ENCODE data around the gene PRICKLE1. TPM values are rescaled to one million over a fixed set of nuclear protein-coding genes. Genes with fewer than 3 reads are reported as not detected.

PRICKLE1 gene
- polyA plus RNA-seq, 6 donors from 2014 or later: 16.9 to 45.2 (median 35.4) TPM

DNA sequence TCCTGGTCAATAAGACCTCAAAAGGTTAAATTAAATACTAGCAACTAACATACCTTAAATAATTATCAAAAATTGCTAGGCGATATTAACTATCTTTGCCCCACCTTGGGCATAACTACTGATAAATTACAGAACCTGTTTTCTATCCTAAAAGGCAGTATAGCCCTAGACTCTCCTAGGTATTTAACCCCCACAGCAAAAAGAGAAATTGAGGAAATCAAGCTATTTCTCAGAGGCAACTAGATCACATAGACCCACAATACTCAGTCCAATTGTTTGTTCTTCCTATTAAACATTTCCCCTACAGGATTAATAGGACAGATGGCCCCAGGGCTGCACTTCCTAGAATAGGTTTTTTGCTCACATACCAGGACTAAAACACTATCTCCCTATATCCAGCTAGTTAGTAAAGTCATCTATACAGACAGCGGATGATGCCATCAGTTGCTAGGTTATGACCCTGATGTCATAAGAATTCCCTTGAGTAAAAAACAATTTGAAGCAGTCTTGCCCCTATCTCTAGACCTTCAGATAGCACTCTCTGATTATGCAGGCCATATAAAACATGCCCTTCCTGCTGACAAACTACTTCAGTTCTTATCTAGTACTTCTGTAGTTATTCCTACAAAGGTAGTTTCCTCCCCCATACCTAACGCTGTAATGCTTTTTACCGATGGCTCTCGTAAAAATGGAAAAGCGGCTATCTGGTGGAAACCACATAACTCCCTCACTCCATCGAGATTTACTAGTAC, 145.2 kb downstream of the PRICKLE1 start:
- Mint-ChIP-seq H3K9me3 (peaks cover 0 to 30% (median 19%) of the 10 kb centered on the region in 7 donors), H3K27ac (peak overlapping the region in 1 of 6 donors; percentile 29), H3K4me1 (peaks cover 26 to 32% (median 29%) of the 10 kb centered on the region in 3 donors), H3K27me3 (no peaks in the 10 kb centered on the region), H3K36me3 (peaks cover 37 to 51% of the 10 kb centered on the region in 2 donors), H3K4me3 (no peak overlapping the region)
- ATAC-seq (ENCODE audit: low read depth in 2 of 2) (no peak), DNase-seq (no peak)

- peaks cover 0 to 30% (median 19%) of the 10 kb centered on the region in 7 donors for H3K9me3 Mint-ChIP-seq
- no peak overlapping the region for H3K4me3 Mint-ChIP-seq
- H3K36me3 Mint-ChIP-seq: peaks cover 37 to 51% of the 10 kb centered on the region in 2 donors
- DNase-seq: no peak
- H3K27ac Mint-ChIP-seq: peak overlapping the region in 1 of 6 donors; percentile 42
- H3K4me1 Mint-ChIP-seq: peaks cover 12 to 19% (median 14%) of the 10 kb centered on the region in 3 donors
- no peaks in the 10 kb centered on the region for H3K27me3 Mint-ChIP-seq
- no peak for ATAC-seq (ENCODE audit: low read depth in 2 of 2)
Observed at GRCh38 chr12:42442888-42443287, 146.7 kb downstream of the PRICKLE1 start.

DNA sequence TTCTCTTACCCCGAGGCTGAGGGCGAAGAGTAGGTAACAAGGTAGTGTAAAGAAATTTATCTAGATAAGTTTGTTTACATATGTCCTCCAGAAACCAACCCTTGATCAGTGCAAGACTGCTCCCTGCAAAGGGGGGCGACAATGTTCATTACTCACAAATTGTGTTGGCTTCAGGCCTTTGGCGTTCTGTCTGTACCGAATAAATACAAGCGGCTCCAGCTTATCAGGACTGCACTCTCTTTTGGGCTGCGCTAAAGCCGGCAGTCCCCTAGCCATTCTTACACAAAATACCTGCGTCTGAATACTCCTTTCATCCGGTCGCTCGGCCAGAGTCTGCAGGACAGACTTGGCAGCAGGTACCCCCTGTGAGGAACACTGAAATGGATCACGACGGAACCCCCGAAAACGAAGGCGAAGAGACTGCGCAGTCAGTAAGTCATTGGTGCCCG, 147.2 kb downstream of the PRICKLE1 start:
- Mint-ChIP-seq H3K4me3 (peak overlapping the region in 1 of 8 donors; percentile 47), H3K27me3 (no peaks in the 10 kb centered on the region), H3K4me1 (peaks cover 7 to 13% (median 9%) of the 10 kb centered on the region in 3 donors), H3K36me3 (peaks cover 37 to 51% of the 10 kb centered on the region in 2 donors), H3K27ac (peak overlapping the region in 1 of 6 donors; percentile 72), H3K9me3 (peaks cover 0 to 30% (median 19%) of the 10 kb centered on the region in 7 donors)
- DNase-seq: no peak
- ATAC-seq (ENCODE audit: low read depth in 2 of 2): no peak

DNA sequence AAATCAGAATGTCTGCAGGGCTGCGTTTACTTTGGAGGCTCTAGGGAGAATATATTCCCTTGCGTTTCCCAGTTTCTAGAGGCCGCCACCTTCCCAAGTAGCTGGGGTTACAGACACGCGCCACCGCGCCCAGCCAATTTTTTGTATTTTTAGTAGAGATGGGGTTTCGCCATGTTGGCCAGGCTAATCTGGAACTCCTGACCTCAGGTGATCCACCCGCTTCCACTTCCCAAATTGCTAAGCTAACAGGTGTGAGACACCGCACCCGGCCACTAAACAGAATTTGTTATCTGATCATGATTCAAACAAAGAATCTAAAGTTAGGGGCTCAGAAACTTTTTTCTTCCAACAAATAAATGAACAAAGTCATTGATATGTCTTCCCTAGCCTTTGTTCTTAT, 148.9 kb downstream of the PRICKLE1 start:
- H3K27ac Mint-ChIP-seq: no peak overlapping the region
- peaks cover 0 to 8% (median 2%) of the 10 kb centered on the region in 3 donors for H3K4me1 Mint-ChIP-seq
- DNase-seq (no peak), ATAC-seq (ENCODE audit: low read depth in 2 of 2) (no peak)
- H3K9me3 Mint-ChIP-seq: peaks cover 0 to 30% (median 19%) of the 10 kb centered on the region in 7 donors
- no peaks in the 10 kb centered on the region for H3K27me3 Mint-ChIP-seq
- peaks cover 25 to 46% of the 10 kb centered on the region in 2 donors for H3K36me3 Mint-ChIP-seq
- no peak overlapping the region for H3K4me3 Mint-ChIP-seq

DNA sequence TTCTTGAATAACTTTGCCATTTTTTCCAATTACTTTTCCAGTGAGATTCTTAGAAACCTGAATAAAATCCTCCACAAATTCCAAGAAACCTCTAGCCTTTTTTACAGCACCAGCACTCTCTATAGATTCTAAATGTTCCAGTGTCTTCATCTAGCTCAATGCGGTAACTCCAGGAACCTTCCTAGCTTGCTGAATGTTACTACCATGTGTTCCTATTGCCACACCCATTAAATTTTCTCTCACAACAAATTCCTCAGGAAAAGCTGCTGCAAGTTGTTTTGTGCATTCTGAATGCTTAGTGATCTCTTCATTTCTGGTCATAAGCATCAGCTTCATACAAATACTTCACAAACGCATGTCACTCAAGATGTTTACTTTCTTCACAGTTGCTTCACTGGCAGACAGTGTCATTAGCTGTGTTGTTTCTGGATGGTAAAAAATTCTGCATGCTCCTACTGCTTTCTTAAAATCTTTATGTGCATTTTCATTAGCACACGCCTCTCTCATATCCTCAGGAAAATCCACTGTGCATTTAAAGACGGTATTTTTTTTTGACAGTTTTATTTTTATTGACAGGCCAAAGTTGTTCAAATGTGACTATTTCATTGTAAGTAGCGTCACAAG, 156.9 kb downstream of the PRICKLE1 start:
- H3K9me3 Mint-ChIP-seq: no peaks in the 10 kb centered on the region
- H3K36me3 Mint-ChIP-seq: peaks cover 13 to 15% of the 10 kb centered on the region in 2 donors

DNA sequence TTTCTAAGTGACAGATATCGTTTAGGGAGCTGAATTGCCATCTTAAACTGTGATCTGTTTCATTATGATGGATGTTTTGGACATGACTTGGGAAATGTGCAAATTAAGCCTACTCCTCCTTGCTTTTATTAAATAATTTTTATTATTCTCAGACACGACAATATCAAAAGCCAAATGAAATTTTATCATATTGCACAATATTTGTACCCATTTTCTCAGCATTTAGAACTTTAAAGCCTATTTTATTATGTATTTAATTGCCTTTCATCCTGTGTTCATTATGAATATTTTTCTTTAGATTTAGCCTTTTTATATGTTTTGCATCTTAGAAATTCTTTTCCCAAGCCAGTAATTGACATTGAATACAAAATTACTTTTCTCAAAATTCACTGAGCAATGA, 160.7 kb downstream of the PRICKLE1 start:
- Mint-ChIP-seq H3K9me3 (no peaks in the 10 kb centered on the region), H3K4me3 (no peak overlapping the region), H3K4me1 (peaks cover 5 to 19% (median 8%) of the 10 kb centered on the region in 3 donors), H3K27ac (no peak overlapping the region), H3K36me3 (peaks cover 24 to 31% of the 10 kb centered on the region in 2 donors), H3K27me3 (no peaks in the 10 kb centered on the region)
- DNase-seq: no peak
- no peak for ATAC-seq (ENCODE audit: low read depth in 2 of 2)

More for the DNA sequence above, 156.9 kb downstream of the PRICKLE1 start:
- no peaks in the 10 kb centered on the region for H3K27me3 Mint-ChIP-seq
- peak overlapping the region in 3 of 6 donors; percentile 13 to 90 (median 72) for H3K27ac Mint-ChIP-seq
- H3K4me1 Mint-ChIP-seq: peaks cover 0 to 16% (median 11%) of the 10 kb centered on the region in 3 donors
- no peak for DNase-seq
- no peak overlapping the region for H3K4me3 Mint-ChIP-seq
- ATAC-seq (ENCODE audit: low read depth in 2 of 2): no peak

DNA sequence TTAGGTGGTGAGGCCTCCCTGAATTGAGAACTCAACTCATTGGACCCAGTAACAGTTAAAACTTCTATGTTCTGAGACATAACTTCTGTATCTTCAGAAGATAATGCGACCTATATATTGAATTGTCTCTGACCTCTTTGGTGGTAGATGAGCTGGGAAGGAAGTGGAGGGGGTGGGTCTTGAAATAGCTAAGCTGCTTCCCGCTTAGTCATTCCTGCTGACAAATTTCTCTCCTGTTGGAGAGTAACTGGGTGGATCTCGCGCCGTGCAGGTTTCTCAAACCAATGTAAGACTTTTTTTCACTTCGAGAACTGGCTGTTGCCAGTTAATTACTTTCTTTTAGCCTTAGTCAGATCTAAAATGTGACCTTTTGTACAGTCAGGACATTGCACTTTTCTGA, 162.8 kb downstream of the PRICKLE1 start:
- no peak overlapping the region for H3K4me3 Mint-ChIP-seq
- no peaks in the 10 kb centered on the region for H3K27me3 Mint-ChIP-seq
- no peak for ATAC-seq (ENCODE audit: low read depth in 2 of 2)
- DNase-seq: no peak
- H3K4me1 Mint-ChIP-seq: peaks cover 10 to 19% (median 13%) of the 10 kb centered on the region in 3 donors
- peak overlapping the region in 1 of 6 donors; percentile 21 for H3K27ac Mint-ChIP-seq
- H3K9me3 Mint-ChIP-seq: no peaks in the 10 kb centered on the region
- H3K36me3 Mint-ChIP-seq: peaks cover 17 to 23% of the 10 kb centered on the region in 2 donors

GRCh38 chr12:42422785-42423184, 166.8 kb downstream of the PRICKLE1 start:
- ATAC-seq (ENCODE audit: low read depth in 2 of 2) (no peak), DNase-seq (no peak)
- no peaks in the 10 kb centered on the region for H3K9me3 Mint-ChIP-seq
- H3K4me1 Mint-ChIP-seq: peaks cover 29 to 33% (median 32%) of the 10 kb centered on the region in 3 donors
- H3K27me3 Mint-ChIP-seq: no peaks in the 10 kb centered on the region
- no peak overlapping the region for H3K27ac Mint-ChIP-seq
- H3K36me3 Mint-ChIP-seq: peaks cover 21% of the 10 kb centered on the region in 2 donors
- H3K4me3 Mint-ChIP-seq: no peak overlapping the region

- Mint-ChIP-seq H3K27me3 (no peaks in the 10 kb centered on the region), H3K9me3 (no peaks in the 10 kb centered on the region), H3K4me3 (peak overlapping the region in 1 of 8 donors; percentile 59), H3K36me3 (peaks cover 15 to 16% of the 10 kb centered on the region in 2 donors), H3K27ac (peak overlapping the region in 2 of 6 donors; percentile 39 to 51), H3K4me1 (peaks cover 27 to 34% (median 30%) of the 10 kb centered on the region in 3 donors)
- ATAC-seq (ENCODE audit: low read depth in 2 of 2): no peak
- no peak for DNase-seq
Observed at GRCh38 chr12:42421844-42422779, 167.4 kb downstream of the PRICKLE1 start.

GRCh38 chr12:42420395-42420794, 169.2 kb downstream of the PRICKLE1 start:
- no peaks in the 10 kb centered on the region for H3K27me3 Mint-ChIP-seq

DNA sequence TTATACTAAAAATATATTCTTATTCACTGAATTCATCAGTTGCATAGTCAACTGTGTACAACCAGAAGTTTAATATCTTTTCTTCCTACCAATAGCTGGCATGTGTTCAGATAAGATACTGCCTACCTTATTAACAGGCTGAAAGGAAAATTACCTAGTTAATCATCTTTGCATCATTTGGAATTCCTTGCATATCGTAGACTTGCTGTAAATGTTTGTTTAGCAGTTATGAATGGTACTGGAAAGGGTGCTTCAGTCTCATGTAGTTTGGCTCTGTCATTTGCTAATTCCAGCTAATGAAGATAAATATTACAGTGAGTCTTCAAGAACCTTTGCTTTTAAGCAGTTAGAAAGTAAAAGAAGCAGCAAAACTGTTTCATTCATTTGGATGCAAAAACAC, 179.2 kb downstream of the PRICKLE1 start:
- H3K4me3 Mint-ChIP-seq: no peak overlapping the region
- ATAC-seq (ENCODE audit: low read depth in 2 of 2): no peak
- peaks cover 7 to 22% of the 10 kb centered on the region in 2 donors for H3K36me3 Mint-ChIP-seq

More at GRCh38 chr12:42420395-42420794, 169.2 kb downstream of the PRICKLE1 start:
- peaks cover 9 to 16% of the 10 kb centered on the region in 2 donors for H3K36me3 Mint-ChIP-seq
- ATAC-seq (ENCODE audit: low read depth in 2 of 2) (no peak), DNase-seq (no peak)
- H3K27ac Mint-ChIP-seq: peak overlapping the region in 2 of 6 donors; percentile 39 to 51
- no peaks in the 10 kb centered on the region for H3K9me3 Mint-ChIP-seq
- H3K4me3 Mint-ChIP-seq: no peak overlapping the region
- H3K4me1 Mint-ChIP-seq: peaks cover 36 to 47% (median 46%) of the 10 kb centered on the region in 3 donors

GRCh38 chr12:42409471-42409870, 180.1 kb downstream of the PRICKLE1 start:
- Mint-ChIP-seq H3K27ac (peak overlapping the region in 4 of 6 donors; percentile 29 to 36 (median 32)), H3K27me3 (no peaks in the 10 kb centered on the region), H3K9me3 (peaks cover 0 to 3% (median 0%) of the 10 kb centered on the region in 7 donors), H3K36me3 (peaks cover 7 to 26% of the 10 kb centered on the region in 2 donors), H3K4me3 (no peak overlapping the region), H3K4me1 (peaks cover 12 to 29% (median 14%) of the 10 kb centered on the region in 3 donors)
- DNase-seq: no peak
- ATAC-seq (ENCODE audit: low read depth in 2 of 2): no peak

More for the DNA sequence above, 179.2 kb downstream of the PRICKLE1 start:
- no peak for DNase-seq
- H3K4me1 Mint-ChIP-seq: peaks cover 10 to 24% (median 12%) of the 10 kb centered on the region in 3 donors
- peaks cover 0 to 3% (median 0%) of the 10 kb centered on the region in 7 donors for H3K9me3 Mint-ChIP-seq
- no peaks in the 10 kb centered on the region for H3K27me3 Mint-ChIP-seq
- H3K27ac Mint-ChIP-seq: no peak overlapping the region
